Right cardiac atrium (tissue), 5 donors: ENCODE results near the gene ZNHIT2. TPM values are rescaled to one million over a fixed set of nuclear protein-coding genes. Genes with fewer than 3 reads are reported as not detected.
A peak's percentile ranks its signal among the peaks of the same experiment; 100 is the strongest.

Experiments
- ATAC-seq, 2 donors: fragments of 200-7000 bp; cut with Tn5 transposase; one replicate each; pipeline versions ENCODE4 v1.8.0 to v1.9.1; 2020; ENCODE audit warnings: moderate library complexity in 2 of 2, mild to moderate bottlenecking in 1 of 2
- DNase-seq, 3 donors: peaks; one replicate each; pipeline ENCODE4 v3.0.0-alpha.2; 2020
- H3K27ac ChIP-seq: one replicate; pipeline ENCODE4 v1.5.1; 2013; ENCODE audit warnings: mild to moderate bottlenecking, low read length, control low read depth, moderate library complexity
- H3K27me3 ChIP-seq: one replicate; pipeline ENCODE4 v1.6.1; 2013; ENCODE audit not compliant: control insufficient read depth, insufficient read depth
- H3K4me1 ChIP-seq: one replicate; pipeline ENCODE4 v1.6.1; 2013; ENCODE audit warnings: low read length; ENCODE audit not compliant: control insufficient read depth, insufficient read depth
- H3K4me3 ChIP-seq: one replicate; pipeline ENCODE4 v1.5.1; 2013; ENCODE audit warnings: low read length, control low read depth
- H3K9me3 ChIP-seq: one replicate; pipeline ENCODE4 v1.6.1; 2013; ENCODE audit warnings: low read length; ENCODE audit not compliant: control insufficient read depth
- WGBS: extraction: QIAGEN DNeasy Blood & Tissue Kit; methylation state at CpG from one replicate; pipeline ENCODE4 v1.1.7; 2013; 5-methylcytosine and 5-hydroxymethylcytosine counted together
- intact Hi-C, 4 donors: fragments of 100-400 bp; cut with DNase I; formaldehyde crosslinking; loops; one replicate each; pipeline versions ENCODE4 v1.11.0 to v1.14.0; 2022 to 2023
- polyA plus RNA-seq: library from polyadenylated mRNA; stranded (reverse); fragments of 200-250 nt; gene quantifications from one replicate; pipeline ENCODE4 v1.2.3, GENCODE V29; 2013
- total RNA-seq, 4 donors: library from RNA; stranded (reverse); fragmentation: NEBNext Ultra II Directional; extraction: Animal tissue kit (Norgen Biotek cat#: 25700); gene quantifications; one replicate each; pipeline ENCODE4 v1.2.1, GENCODE V29; 2021
- donor health status: healthy with polysubstance abuse.
- donor health status: DM: no; HTN: yes; CAD: no.
- donor health status: DM: no; HTN: no; CAD: no.
- donor health status: DM: no; HTN: yes; CAD: no; lungs with severe emphysema.
- donor health status: DM: yes; HTN: yes; CAD: no.

ZNHIT2 gene
- total and polyA plus RNA-seq, 5 donors = 6.4 to 11.6 (median 7.9) TPM

DNA sequence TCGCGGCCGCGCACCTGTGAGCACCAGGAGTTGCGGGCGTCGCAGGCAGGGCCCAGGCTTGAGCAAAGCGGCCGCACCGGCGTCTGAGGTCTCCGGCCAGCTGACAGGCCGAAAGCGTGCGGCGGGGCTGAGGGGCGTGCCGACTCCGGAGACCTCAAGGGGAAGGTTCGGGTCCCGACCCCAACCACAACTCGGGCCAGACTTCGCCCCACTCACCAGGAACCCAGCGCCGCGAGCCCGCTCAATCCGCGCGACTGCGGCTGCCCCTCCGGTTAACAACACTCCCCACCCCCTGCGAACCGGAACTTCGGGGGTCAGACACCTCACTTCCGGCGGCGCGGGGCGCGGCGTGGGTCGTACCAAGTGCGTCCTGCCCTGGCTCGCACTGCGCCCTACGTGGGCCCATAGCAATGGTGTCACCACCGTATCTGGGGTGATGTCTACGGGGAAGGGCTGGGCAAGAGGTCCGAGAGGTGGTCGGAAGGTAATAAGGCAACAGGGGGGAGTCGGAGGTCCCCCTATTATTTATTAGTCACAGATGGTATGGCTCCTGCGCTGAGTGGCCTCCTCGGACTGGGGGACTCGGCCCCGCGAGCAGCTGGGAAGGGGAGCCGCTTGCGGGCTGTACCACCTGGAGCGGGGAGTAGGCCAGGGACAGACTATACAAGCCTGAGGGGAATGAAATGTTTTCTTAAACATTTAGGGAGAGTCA lies 16.9 kb upstream of the ZNHIT2 start, which contains the start of gene SYVN1:
Gene SYVN1 (minus strand): TSS at position 280 of the 712 bp plus-strand sequence. CDS start 918 bp downstream, outside the sequence.
- H3K27ac ChIP-seq = peak within 1 kb of the TSS; percentile 88
- H3K9me3 ChIP-seq = no peaks in the 10 kb centered on the region
- WGBS = under 1% methylated on average over 60 of the region's 60 CpGs
- DNase-seq = peak; percentile 91 to 96 (median 96)
- ATAC-seq = peak; percentile 93 to 94
- peaks cover 6% of the 10 kb centered on the region for H3K4me1 ChIP-seq
- no peaks in the 10 kb centered on the region for H3K27me3 ChIP-seq
- intact Hi-C loops = loop anchor here in 2 of 4 donors (2.0 to 10.0 kb wide), 2 partner anchors 46 to 320 kb away; partner anchors contain the start of genes CAPN1 (in 1 of the 2) and MEN1 (in 1 of the 2)
- H3K4me3 ChIP-seq = peak within 1 kb of the TSS; percentile 66

DNA sequence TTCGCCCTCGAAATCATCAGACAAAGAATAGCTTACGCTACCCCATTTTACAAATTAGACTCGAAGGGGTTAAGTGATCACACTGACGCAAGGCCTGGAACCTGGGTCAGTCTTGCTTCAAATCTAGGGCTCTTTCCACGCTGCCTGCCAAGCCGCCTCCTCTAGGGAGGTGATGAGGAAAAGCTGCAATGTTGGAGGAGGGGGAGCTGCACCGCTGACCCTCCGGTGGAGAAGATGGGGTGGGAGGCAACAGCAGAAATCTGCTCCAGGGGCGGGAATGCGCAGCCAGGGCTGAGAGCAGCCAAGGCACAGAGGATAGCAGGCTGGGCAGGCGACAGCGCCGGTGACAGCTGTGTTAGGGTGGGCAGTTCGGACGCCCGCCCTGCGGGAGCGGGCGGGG lies 16.2 kb upstream of the ZNHIT2 start:
- H3K27ac ChIP-seq = peak overlapping the region; percentile 88
- intact Hi-C loops = loop anchor here in 2 of 4 donors (2.0 to 10.0 kb wide), 2 partner anchors 47 to 319 kb away; partner anchors contain the start of genes CAPN1 (in 1 of the 2) and MEN1 (in 1 of the 2)
- H3K4me1 ChIP-seq = peaks cover 6% of the 10 kb centered on the region
- no peaks in the 10 kb centered on the region for H3K27me3 ChIP-seq
- peak overlapping the region; percentile 66 for H3K4me3 ChIP-seq
- H3K9me3 ChIP-seq = no peaks in the 10 kb centered on the region
- ATAC-seq = peak; percentile 3 to 26
- peak; percentile 78 to 86 (median 84) for DNase-seq
- 1% methylated on average over 20 of the region's 20 CpGs for WGBS

DNA sequence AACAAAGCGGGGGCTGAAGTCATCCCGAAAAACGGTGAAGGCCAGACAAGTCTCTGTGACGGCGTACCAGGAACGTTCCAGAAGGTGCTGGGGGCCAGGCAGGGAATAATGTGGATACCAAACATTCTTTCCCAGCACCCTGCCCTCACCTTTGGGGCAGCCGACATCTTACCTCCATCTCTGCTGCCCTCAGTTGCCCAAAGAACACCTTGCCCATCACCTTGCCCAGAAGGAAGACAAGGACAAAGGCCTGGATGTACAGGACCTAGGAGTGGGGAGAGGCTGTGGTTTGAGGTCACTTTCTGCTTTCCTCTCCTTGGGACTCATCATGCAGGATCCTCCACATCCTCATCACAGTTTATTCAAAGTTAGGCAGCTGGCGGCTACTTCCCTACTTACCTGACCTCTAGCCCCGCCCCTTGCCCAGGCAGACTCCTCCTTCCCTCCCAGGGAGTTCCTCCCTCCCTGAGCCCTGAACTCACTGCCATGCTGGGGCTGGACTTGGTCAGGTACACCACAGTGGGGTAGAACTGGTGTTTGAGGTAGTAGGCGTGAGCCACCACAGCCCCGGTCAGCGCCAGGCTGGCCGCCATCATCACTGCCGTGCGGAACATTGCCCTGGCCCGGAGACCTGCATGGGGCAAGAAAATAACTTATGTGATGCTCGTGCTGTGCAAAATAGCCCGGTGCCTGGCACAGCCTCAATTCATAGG lies 15.6 kb upstream of the ZNHIT2 start:
- Histone ChIP-seq H3K27me3 (no peaks in the 10 kb centered on the region), H3K27ac (peak overlapping the region; percentile 9), H3K4me3 (peak overlapping the region; percentile 66), H3K4me1 (peaks cover 6% of the 10 kb centered on the region), H3K9me3 (no peaks in the 10 kb centered on the region)
- 42% methylated on average over 18 of the region's 18 CpGs for WGBS
- intact Hi-C loops = loop anchor here in 1 of 4 donors (10.0 kb wide), 1 partner anchor 318 kb away; the partner anchor contains the start of gene MEN1
- ATAC-seq (no peak), DNase-seq (peak in 2 of 3 donors; percentile 30 to 44)

DNA sequence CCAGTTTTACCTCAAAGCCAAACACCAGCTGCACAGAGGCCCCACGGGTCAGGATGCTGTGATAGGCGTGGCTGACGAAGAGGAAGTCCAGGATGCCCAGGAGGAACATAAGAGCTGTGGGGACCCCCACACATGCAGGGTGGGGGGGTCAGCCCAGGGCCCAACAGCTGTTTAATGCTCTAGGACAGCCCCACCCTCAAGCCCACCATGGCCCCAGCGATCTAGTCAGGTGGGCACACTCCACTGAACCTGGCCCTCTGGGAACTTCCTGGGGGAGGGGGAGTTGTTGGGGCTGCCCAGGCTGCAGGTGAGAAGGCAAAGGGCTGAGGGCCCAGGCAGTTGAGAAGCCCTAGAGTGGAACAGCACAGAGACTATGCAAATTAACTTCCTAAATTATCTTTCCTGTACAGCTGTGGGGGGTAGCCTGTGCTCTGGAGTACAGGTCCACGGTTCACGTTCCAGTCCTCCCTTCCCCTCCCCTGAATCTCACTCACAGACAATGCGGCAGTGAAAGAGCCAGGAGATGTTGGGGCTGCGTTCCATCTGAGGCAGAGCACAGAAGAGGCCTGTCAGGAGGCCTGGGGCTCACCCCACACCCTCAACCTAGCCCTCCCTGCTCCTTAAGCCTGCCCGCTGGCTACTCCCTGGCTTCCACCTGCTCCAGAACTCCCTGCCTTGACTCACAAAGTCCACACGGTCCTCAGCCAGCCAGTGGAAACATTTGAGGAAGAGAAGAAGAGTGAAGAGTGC lies 14.9 kb upstream of the ZNHIT2 start:
- ATAC-seq = no peak
- 70% methylated on average over 10 of the region's 10 CpGs for WGBS
- intact Hi-C loops = loop anchor here in 1 of 4 donors (10.0 kb wide), 1 partner anchor 318 kb away; the partner anchor contains the start of gene MEN1
- Histone ChIP-seq H3K27ac (no peak overlapping the region), H3K4me1 (peaks cover 6% of the 10 kb centered on the region), H3K9me3 (no peaks in the 10 kb centered on the region), H3K4me3 (no peak overlapping the region), H3K27me3 (no peaks in the 10 kb centered on the region)
- DNase-seq = peak in 1 of 3 donors; percentile 57

DNA sequence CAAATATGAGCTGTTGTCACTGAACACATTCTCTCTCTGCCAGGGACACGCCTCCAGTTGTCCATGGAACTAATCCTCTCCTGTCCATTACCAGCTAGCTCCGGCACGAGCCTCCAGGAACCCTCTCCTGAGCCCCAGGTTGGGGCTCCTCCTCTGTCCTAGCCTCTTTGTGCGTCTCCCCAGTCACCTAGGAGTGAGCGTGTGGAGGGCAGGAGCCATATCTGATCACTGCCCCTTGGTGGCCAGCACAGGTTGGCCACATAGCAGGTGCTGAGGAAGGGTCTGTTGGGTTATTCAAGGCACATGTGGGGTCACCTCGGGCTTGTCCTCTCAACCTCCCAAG lies 14.4 kb upstream of the ZNHIT2 start:
- DNase-seq = no peak
- H3K27me3 ChIP-seq = no peaks in the 10 kb centered on the region
- no peak overlapping the region for H3K4me3 ChIP-seq
- WGBS = 73% methylated on average over 6 of the region's 6 CpGs
- H3K4me1 ChIP-seq = peaks cover 6% of the 10 kb centered on the region
- H3K9me3 ChIP-seq = no peaks in the 10 kb centered on the region
- no peak for ATAC-seq
- intact Hi-C loops = loop anchor here in 1 of 4 donors (10.0 kb wide), 1 partner anchor 317 kb away; the partner anchor contains the start of gene MEN1
- H3K27ac ChIP-seq = no peak overlapping the region

- no peak for DNase-seq
- Histone ChIP-seq H3K9me3 (no peaks in the 10 kb centered on the region), H3K4me3 (no peak overlapping the region), H3K27me3 (no peaks in the 10 kb centered on the region), H3K4me1 (peaks cover 6% of the 10 kb centered on the region), H3K27ac (no peak overlapping the region)
- WGBS = 75% methylated on average over 3 of the region's 3 CpGs
- ATAC-seq = no peak
- intact Hi-C loops = loop anchor here in 1 of 4 donors (10.0 kb wide), 1 partner anchor 317 kb away; the partner anchor contains the start of gene MEN1
These were observed 13.9 kb upstream of the ZNHIT2 start for GRCh38 chr11:65131417-65131776.

DNA sequence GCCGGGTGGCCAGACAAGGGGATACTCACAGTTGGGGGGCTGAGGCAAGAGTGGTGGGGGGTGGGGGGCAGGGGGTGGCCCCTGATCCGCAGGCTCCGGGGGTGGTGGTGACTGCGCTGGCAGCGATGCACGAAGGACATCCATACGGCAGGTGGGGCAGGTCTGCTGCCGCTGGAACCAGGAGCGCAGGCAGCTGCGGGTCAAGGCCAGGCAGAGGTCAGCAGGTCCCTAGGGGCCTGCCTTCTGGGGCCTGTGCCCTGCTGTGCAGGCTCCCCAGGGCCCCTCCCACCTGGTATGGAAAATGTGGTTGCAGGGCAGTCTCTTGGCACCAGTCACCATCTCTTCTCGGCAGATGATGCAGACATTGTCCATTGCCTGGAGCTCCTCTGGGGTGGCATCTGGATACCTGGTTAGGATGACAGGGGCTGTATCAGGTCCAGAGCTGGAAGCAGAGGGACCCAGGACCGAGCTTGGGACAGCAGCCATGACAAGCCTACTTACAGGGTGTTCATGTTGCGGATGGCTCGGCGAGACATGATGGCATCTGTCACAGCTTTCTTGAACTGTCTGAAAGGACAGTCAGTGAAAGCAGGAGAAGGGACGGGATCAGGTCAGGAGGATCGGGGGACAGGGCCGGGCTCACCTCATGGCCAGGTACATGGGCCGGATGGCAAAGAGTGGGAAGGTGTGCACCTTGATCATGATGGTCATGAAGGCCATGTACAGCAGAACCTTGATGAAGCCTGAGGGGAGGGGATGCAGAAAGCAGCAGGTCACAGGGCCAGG lies 13.3 kb upstream of the ZNHIT2 start:
- H3K4me1 ChIP-seq = peaks cover 6% of the 10 kb centered on the region
- 81% methylated on average over 19 of the region's 19 CpGs for WGBS
- DNase-seq (peak in 1 of 3 donors; percentile 50), ATAC-seq (no peak)
- no peaks in the 10 kb centered on the region for H3K9me3 ChIP-seq
- H3K27ac ChIP-seq = no peak overlapping the region
- intact Hi-C loops = loop anchor here in 1 of 4 donors (10.0 kb wide), 1 partner anchor 316 kb away; the partner anchor contains the start of gene MEN1
- H3K4me3 ChIP-seq = no peak overlapping the region
- no peaks in the 10 kb centered on the region for H3K27me3 ChIP-seq

DNA sequence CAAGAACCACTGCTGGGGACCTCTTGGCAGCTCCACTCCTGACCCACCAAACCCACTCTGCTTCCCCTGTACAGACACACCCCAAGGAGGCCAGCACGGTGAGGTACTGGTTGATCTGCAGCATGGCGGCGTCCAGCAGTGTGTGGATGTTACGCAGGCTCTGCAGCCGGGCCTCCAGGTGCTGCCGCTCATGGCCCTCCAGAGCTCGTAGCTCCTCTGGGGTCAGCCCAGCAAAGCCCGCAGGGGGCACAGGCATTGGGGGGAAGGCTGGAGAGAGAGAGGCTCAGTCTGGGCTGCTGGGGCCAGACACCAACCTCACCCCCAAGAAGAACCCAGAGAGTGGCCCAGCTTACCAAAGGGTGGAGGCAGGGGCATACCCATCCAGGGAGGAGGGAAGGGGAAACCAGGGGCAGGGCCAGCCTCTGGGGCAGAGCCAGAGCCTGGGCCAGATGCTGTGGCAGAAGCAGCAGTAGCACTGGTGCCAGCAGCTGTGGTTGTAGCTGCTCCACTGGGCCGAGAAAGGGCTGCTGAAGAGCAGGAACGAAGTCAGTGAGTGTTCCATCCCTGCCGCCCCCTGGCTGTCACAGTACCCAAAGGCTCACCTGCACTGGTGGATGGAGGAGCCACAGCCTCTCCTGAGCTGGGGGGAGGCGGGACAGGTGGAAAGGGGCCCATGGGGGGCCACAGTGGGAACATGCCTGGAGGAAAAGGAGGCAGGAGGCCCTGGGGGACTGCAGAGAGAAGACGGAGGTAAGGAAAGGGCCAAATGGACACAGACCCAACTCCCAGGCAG lies 12.3 kb upstream of the ZNHIT2 start:
- no peak for ATAC-seq

More for the DNA sequence above, 12.3 kb upstream of the ZNHIT2 start:
- H3K9me3 ChIP-seq = no peaks in the 10 kb centered on the region
- no peaks in the 10 kb centered on the region for H3K27me3 ChIP-seq
- peak in 1 of 3 donors; percentile 38 for DNase-seq
- H3K27ac ChIP-seq = no peak overlapping the region
- WGBS = 87% methylated on average over 13 of the region's 13 CpGs
- H3K4me1 ChIP-seq = peaks cover 3% of the 10 kb centered on the region
- H3K4me3 ChIP-seq = no peak overlapping the region
- intact Hi-C loops = loop anchor here in 1 of 4 donors (10.0 kb wide), 1 partner anchor 315 kb away; the partner anchor contains the start of gene MEN1
